Mucosa of descending colon (tissue), 3 donors: ENCODE measurements around the gene NAB2. TPM values are rescaled to one million over a fixed set of nuclear protein-coding genes. Genes with fewer than 3 reads are reported as not detected.

Experiments used
- ATAC-seq: fragments of 200-7000 bp; cut with Tn5 transposase; one replicate; pipeline ENCODE4 v1.9.1; 2020; ENCODE audit warnings: mild to moderate bottlenecking, moderate library complexity
- DNase-seq, 3 donors: peaks; one replicate each; pipeline ENCODE4 v3.0.0-alpha.2; 2020
- H3K36me3 ChIP-seq: fragments of 200-600 bp; one replicate; pipeline ENCODE4 v1.8.0; 2021; ENCODE audit warnings: low read depth, mild to moderate bottlenecking
- H3K4me1 ChIP-seq: fragments of 200-600 bp; one replicate; pipeline ENCODE4 v1.8.0; 2021; ENCODE audit warnings: low read depth, mild to moderate bottlenecking
- H3K4me3 ChIP-seq: fragments of 200-600 bp; one replicate; pipeline ENCODE4 v1.8.0; 2021; ENCODE audit warnings: mild to moderate bottlenecking
- H3K9me3 ChIP-seq: fragments of 200-600 bp; one replicate; pipeline ENCODE4 v1.8.0; 2021; ENCODE audit warnings: mild to moderate bottlenecking
- CTCF ChIP-seq: fragments of 200-600 bp; IDR thresholded peaks from one replicate; pipeline ENCODE4 v1.8.0; 2022; ENCODE audit warnings: antibody characterized with exemption, mild to moderate bottlenecking
- intact Hi-C, 2 donors: fragments of 100-400 bp; cut with DNase I in 1 of 2; cut with micrococcal nuclease in 1 of 2; formaldehyde crosslinking; loops; one replicate each; pipeline versions ENCODE4 v1.11.0 to v1.11.1; 2022; cut with DNase I, micrococcal nuclease
- total RNA-seq, 3 donors: library from RNA; stranded (reverse); fragmentation: NEBNext Ultra II Directional in 2 of 3; extraction: Animal tissue kit (Norgen Biotek cat#: 25700) in 2 of 3; gene quantifications; one replicate each; pipeline versions ENCODE4 v1.2.1 to v1.2.4, GENCODE V29; 2021 to 2023
- donor health status: DM: no; HTN: no; CAD: no; lungs with moderate emphysema.
- donor health status: DM: no; HTN: no; CAD: no.
- donor health status: DM: no; HTN: yes; CAD: no.

Gene NAB2
- total RNA-seq, 3 donors from 2014 or later = 2.6 to 29.3 (median 3.9) TPM

GRCh38 chr12:57095440-57095839 lies 6.5 kb downstream of the NAB2 start:
- H3K4me1 ChIP-seq = peaks cover 15% of the 10 kb centered on the region
- H3K9me3 ChIP-seq = no peaks in the 10 kb centered on the region
- no peak overlapping the region for H3K4me3 ChIP-seq
- H3K36me3 ChIP-seq = no peaks in the 10 kb centered on the region
- no peak for DNase-seq
- ATAC-seq = no peak
- intact Hi-C loops = no loop called here
- TF ChIP-seq CTCF = no peak

GRCh38 chr12:57096099-57096572 lies 7.2 kb downstream of the NAB2 start:
- H3K4me3 ChIP-seq = no peak overlapping the region
- H3K4me1 ChIP-seq = peaks cover 18% of the 10 kb centered on the region
- TF ChIP-seq CTCF = no peak
- peak in 1 of 3 donors; percentile 42 for DNase-seq
- intact Hi-C loops = no loop called here
- no peaks in the 10 kb centered on the region for H3K9me3 ChIP-seq
- H3K36me3 ChIP-seq = no peaks in the 10 kb centered on the region
- no peak for ATAC-seq

GRCh38 chr12:57096748-57097553 lies 8.0 kb downstream of the NAB2 start:
- intact Hi-C loops = no loop called here

GRCh38 chr12:57097554-57097835 lies 8.6 kb downstream of the NAB2 start:
- no peak for DNase-seq
- no peak for ATAC-seq
- no peak for TF ChIP-seq CTCF
- peaks cover 20% of the 10 kb centered on the region for H3K4me1 ChIP-seq
- H3K4me3 ChIP-seq = no peak overlapping the region
- no peaks in the 10 kb centered on the region for H3K9me3 ChIP-seq
- no peaks in the 10 kb centered on the region for H3K36me3 ChIP-seq
- intact Hi-C loops = no loop called here

More at GRCh38 chr12:57096748-57097553, 8.0 kb downstream of the NAB2 start:
- no peaks in the 10 kb centered on the region for H3K9me3 ChIP-seq
- peaks cover 15% of the 10 kb centered on the region for H3K4me1 ChIP-seq
- DNase-seq (peak in 1 of 3 donors; percentile 30), ATAC-seq (no peak)
- TF ChIP-seq CTCF = no peak
- H3K4me3 ChIP-seq = no peak overlapping the region
- H3K36me3 ChIP-seq = no peaks in the 10 kb centered on the region

GRCh38 chr12:57098546-57098945 lies 9.6 kb downstream of the NAB2 start:
- H3K9me3 ChIP-seq = no peaks in the 10 kb centered on the region
- ATAC-seq (no peak), DNase-seq (no peak)
- no peaks in the 10 kb centered on the region for H3K36me3 ChIP-seq
- intact Hi-C loops = no loop called here
- no peak overlapping the region for H3K4me3 ChIP-seq
- no peak for TF ChIP-seq CTCF
- H3K4me1 ChIP-seq = peaks cover 19% of the 10 kb centered on the region
